ENCODE results near the gene IQCE.

DNA sequence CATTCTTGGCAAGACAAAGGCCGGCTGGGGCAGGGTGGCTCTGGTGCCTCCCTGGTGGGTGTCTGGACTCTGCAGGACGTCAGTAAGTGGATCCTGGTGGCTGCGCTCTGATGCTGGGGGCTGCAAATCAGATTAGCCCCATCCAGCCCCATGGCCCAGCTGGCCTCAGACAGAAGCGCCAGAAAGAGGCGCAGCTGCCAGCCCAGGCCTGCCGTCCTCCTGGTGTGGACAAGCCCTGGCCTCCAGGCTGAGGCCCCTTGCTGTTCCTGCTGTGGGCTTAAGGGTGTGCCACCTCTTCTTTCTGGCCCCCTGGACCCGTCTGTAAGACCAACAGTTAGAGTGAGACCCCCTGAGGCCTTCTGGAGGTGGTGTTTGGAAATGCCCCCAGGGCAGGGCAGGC lies 45.1 kb upstream of the IQCE start:
- TF ChIP-seq, protein P1, sequence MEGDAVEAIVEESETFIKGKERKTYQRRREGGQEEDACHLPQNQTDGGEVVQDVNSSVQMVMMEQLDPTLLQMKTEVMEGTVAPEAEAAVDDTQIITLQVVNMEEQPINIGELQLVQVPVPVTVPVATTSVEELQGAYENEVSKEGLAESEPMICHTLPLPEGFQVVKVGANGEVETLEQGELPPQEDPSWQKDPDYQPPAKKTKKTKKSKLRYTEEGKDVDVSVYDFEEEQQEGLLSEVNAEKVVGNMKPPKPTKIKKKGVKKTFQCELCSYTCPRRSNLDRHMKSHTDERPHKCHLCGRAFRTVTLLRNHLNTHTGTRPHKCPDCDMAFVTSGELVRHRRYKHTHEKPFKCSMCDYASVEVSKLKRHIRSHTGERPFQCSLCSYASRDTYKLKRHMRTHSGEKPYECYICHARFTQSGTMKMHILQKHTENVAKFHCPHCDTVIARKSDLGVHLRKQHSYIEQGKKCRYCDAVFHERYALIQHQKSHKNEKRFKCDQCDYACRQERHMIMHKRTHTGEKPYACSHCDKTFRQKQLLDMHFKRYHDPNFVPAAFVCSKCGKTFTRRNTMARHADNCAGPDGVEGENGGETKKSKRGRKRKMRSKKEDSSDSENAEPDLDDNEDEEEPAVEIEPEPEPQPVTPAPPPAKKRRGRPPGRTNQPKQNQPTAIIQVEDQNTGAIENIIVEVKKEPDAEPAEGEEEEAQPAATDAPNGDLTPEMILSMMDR (IDR thresholded peaks at IDR 0.05; ENCODE audit: low read depth, low read length, poor library complexity, severe bottlenecking), result no peak
- TF ChIP-seq EZH2phosphoT487 (IDR thresholded peaks at IDR 0.05; ENCODE audit: borderline replicate concordance, low read length), result no peak

Measured in DOHH2 (cell line).